ENCODE data around the gene ETV6. TPM values are rescaled to one million over a fixed set of nuclear protein-coding genes. Genes with fewer than 3 reads are reported as not detected.

The ETV6 gene
- total RNA-seq, 1 donor from 2014 or later: 14.7 TPM

GRCh38 chr12:11822081-11822834, 172.8 kb downstream of the ETV6 start:
- intact Hi-C loops (cut with DNase I): no loop called here
- Histone ChIP-seq H3K27ac (no peak overlapping the region), H3K27me3 (no peaks in the 10 kb centered on the region), H3K36me3 (no peaks in the 10 kb centered on the region), H3K9me3 (no peaks in the 10 kb centered on the region), H3K4me3 (no peak overlapping the region), H3K4me1 (peaks cover 16% of the 10 kb centered on the region)
- DNase-seq (ENCODE audit: extremely low spot score in 2 of 2): no peak
- no peak for TF ChIP-seq POLR2AphosphoS5 (IDR thresholded peaks at IDR 0.05; ENCODE audit: insufficient read depth in 1 of 2, low read depth in 1 of 2)
- TF ChIP-seq POLR2A (IDR thresholded peaks at IDR 0.05): no peak
- TF ChIP-seq CTCF (IDR thresholded peaks at IDR 0.05): no peak

- Histone ChIP-seq H3K4me1 (peaks cover 24% of the 10 kb centered on the region), H3K27me3 (no peaks in the 10 kb centered on the region), H3K36me3 (no peaks in the 10 kb centered on the region), H3K4me3 (no peak overlapping the region), H3K9me3 (no peaks in the 10 kb centered on the region), H3K27ac (no peak overlapping the region)
- intact Hi-C loops (cut with DNase I): no loop called here
- no peak for TF ChIP-seq POLR2A (IDR thresholded peaks at IDR 0.05)
- TF ChIP-seq CTCF (IDR thresholded peaks at IDR 0.05): no peak
- no peak for TF ChIP-seq POLR2AphosphoS5 (IDR thresholded peaks at IDR 0.05; ENCODE audit: insufficient read depth in 1 of 2, low read depth in 1 of 2)
- DNase-seq (ENCODE audit: extremely low spot score in 2 of 2): no peak
Measured at GRCh38 chr12:11823043-11823442, 173.6 kb downstream of the ETV6 start.

DNA sequence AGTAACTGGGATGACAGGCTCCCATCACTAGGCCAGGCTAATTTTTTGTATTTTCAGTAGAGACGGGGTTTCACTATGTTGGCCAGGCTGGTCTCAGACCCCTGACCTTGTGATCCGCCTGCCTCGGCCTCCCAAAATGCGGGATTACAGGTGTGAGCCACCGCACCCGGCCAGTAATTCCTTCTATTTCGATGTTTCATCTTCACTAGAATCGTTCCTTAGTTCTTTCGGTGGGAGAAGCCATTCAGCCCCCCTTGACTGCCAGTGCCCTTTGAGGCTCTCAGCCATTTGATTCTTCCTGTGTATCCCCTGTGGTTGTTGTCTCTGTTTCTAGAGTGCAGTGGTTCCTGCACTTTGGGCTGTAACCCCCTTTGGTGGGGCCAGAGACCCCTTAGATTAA, 174.1 kb downstream of the ETV6 start:
- no peaks in the 10 kb centered on the region for H3K27me3 ChIP-seq
- no peak overlapping the region for H3K4me3 ChIP-seq
- intact Hi-C loops (cut with DNase I): no loop called here
- peaks cover 24% of the 10 kb centered on the region for H3K4me1 ChIP-seq
- no peak for TF ChIP-seq CTCF (IDR thresholded peaks at IDR 0.05)
- no peak for TF ChIP-seq POLR2AphosphoS5 (IDR thresholded peaks at IDR 0.05; ENCODE audit: insufficient read depth in 1 of 2, low read depth in 1 of 2)
- no peak for TF ChIP-seq POLR2A (IDR thresholded peaks at IDR 0.05)
- no peak for DNase-seq (ENCODE audit: extremely low spot score in 2 of 2)
- no peak overlapping the region for H3K27ac ChIP-seq
- no peaks in the 10 kb centered on the region for H3K36me3 ChIP-seq
- H3K9me3 ChIP-seq: no peaks in the 10 kb centered on the region

- no peak for DNase-seq (ENCODE audit: extremely low spot score in 2 of 2)
- H3K9me3 ChIP-seq: no peaks in the 10 kb centered on the region
- H3K27ac ChIP-seq: no peak overlapping the region
- no peak overlapping the region for H3K4me3 ChIP-seq
- H3K36me3 ChIP-seq: no peaks in the 10 kb centered on the region
- H3K4me1 ChIP-seq: peaks cover 24% of the 10 kb centered on the region
- H3K27me3 ChIP-seq: no peaks in the 10 kb centered on the region
- intact Hi-C loops (cut with DNase I): no loop called here
- TF ChIP-seq POLR2AphosphoS5 (IDR thresholded peaks at IDR 0.05; ENCODE audit: insufficient read depth in 1 of 2, low read depth in 1 of 2) (no peak), POLR2A (IDR thresholded peaks at IDR 0.05) (no peak), CTCF (IDR thresholded peaks at IDR 0.05) (no peak)
Measured at GRCh38 chr12:11824069-11824468, 174.6 kb downstream of the ETV6 start.

DNA sequence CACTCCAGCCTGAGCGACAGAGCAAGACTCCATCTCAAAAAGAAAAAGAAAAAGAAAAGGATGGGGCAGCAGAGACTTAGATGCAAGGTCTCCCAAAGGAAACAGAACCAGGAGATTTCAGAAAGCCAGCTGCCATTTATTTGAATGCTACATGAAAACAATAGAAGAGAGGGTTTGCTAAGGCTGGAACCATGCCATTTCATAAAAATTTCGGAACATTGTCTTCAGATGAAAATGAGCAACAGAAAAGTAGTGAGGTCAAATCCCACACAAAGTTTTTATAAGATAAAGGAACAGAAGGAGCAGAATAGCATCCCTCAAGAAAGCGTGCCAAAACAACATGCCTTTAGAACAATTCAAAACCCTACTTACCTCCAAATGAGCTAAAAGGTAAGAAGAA, 175.3 kb downstream of the ETV6 start:
- peaks cover 24% of the 10 kb centered on the region for H3K4me1 ChIP-seq
- intact Hi-C loops (cut with DNase I): no loop called here
- H3K27ac ChIP-seq: no peak overlapping the region

More for the DNA sequence above, 175.3 kb downstream of the ETV6 start:
- Histone ChIP-seq H3K27me3 (no peaks in the 10 kb centered on the region), H3K36me3 (no peaks in the 10 kb centered on the region), H3K9me3 (no peaks in the 10 kb centered on the region), H3K4me3 (no peak overlapping the region)
- no peak for DNase-seq (ENCODE audit: extremely low spot score in 2 of 2)
- TF ChIP-seq POLR2A (IDR thresholded peaks at IDR 0.05): no peak
- TF ChIP-seq CTCF (IDR thresholded peaks at IDR 0.05): no peak
- TF ChIP-seq POLR2AphosphoS5 (IDR thresholded peaks at IDR 0.05; ENCODE audit: insufficient read depth in 1 of 2, low read depth in 1 of 2): no peak

Measured in vagina (tissue), 2 donors.